ENCODE measurements around the gene CELF1. TPM values are rescaled to one million over a fixed set of nuclear protein-coding genes. Genes with fewer than 3 reads are reported as not detected.

The CELF1 gene
- total and polyA plus RNA-seq, 2 of the 4 experiments (the other 2 are of a cell fraction): 63.3 to 135 TPM

DNA sequence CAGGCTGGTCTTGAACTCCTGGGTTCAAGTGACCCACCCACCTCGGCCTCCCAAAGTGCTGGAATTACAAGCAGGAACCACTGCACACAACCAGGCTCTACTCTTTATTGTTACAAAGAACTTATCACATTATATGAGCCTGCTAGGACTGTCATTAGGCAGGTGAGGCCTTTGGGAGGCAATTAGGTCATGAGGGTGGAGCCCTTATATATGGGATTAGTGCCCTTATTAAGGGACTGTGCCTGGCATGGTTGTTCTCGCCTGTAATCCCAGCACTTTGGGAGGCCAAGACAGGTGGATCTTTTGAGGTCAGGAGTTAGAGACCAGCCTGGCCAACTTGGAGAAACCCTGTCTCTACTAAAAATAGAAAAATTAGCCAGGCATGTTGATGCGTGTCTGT, 116.2 kb downstream of the CELF1 start:
- Histone ChIP-seq H2BK20ac (ENCODE audit: low read depth, low read length) (no peak overlapping the region), H2AK9ac (replicated peaks; ENCODE audit: low read depth, low read length, poor library complexity) (no peak overlapping the region), H4K5ac (ENCODE audit: low read depth, low read length) (no peak overlapping the region), H3K9me1 (ENCODE audit: insufficient read depth, low read length) (peaks cover 3% of the 10 kb centered on the region; the same call in 1 of the 2 replicates), H2AK5ac (ENCODE audit: low read depth, low read length) (no peak overlapping the region), H3K27ac (ENCODE audit: insufficient read depth, low read length) (no peak overlapping the region), H3K9me3 (ENCODE audit: control insufficient read depth, insufficient read depth, low read length) (no peaks in the 10 kb centered on the region), H4K8ac (ENCODE audit: low read depth in 2 of 2, low read length in 2 of 2) (no peak overlapping the region), H2AFZ (replicated peaks; ENCODE audit: low read length, poor library complexity) (no peak overlapping the region), H3K4me2 (ENCODE audit: low read depth, low read length) (no peak overlapping the region), H3K14ac (replicated peaks; ENCODE audit: low read depth, low read length) (no peak overlapping the region), H2BK15ac (ENCODE audit: low read depth, low read length) (no peak overlapping the region), H3K23ac (ENCODE audit: low read depth, low read length) (no peak overlapping the region), H3K4me3 (ENCODE audit: insufficient read depth, low read depth, low read length) (no peak overlapping the region), H3K79me1 (ENCODE audit: low read depth in 1 of 2, low read length in 2 of 2) (no peaks in the 10 kb centered on the region), H3K18ac (ENCODE audit: low read depth, low read length) (no peak overlapping the region), H3K4ac (ENCODE audit: low read depth, low read length) (no peak overlapping the region), H2BK5ac (ENCODE audit: low read depth, low read length, poor library complexity, severe bottlenecking) (no peak overlapping the region), H3K4me1 (ENCODE audit: control insufficient read depth, insufficient read depth, low read length) (no peaks in the 10 kb centered on the region), H3K36me3 (ENCODE audit: control insufficient read depth, insufficient read depth, low read length) (no peaks in the 10 kb centered on the region), H4K20me1 (ENCODE audit: insufficient read depth, low read length) (no peaks in the 10 kb centered on the region), H4K91ac (ENCODE audit: insufficient read depth, low read depth, low read length) (no peak overlapping the region), H3K9ac (ENCODE audit: low read depth, low read length) (no peak overlapping the region), H2BK120ac (ENCODE audit: low read depth, low read length) (no peak overlapping the region), H3K27me3 (ENCODE audit: control insufficient read depth, insufficient read depth, low read length) (no peaks in the 10 kb centered on the region), H3K56ac (ENCODE audit: extremely low read depth, insufficient read depth, low read length) (no peak overlapping the region)
- no CpG with 5 or more reads among the region's 3 CpGs for WGBS, 2 experiments (ENCODE audit: extremely low coverage in 2 of 2, insufficient read length in 1 of 2)
- BruUV-seq (replicated peaks): no TSS peak
- POLR2A ChIA-PET (ENCODE audit: unreplicated experiment): no interaction called here
- DNase-seq (no peak), ATAC-seq (ENCODE audit: low read depth) (no peak)
- CTCF ChIA-PET: no interaction called here
- dilution Hi-C loops (cut with HindIII; ENCODE audit: low sequenced_read_pairs, unreplicated experiment): no loop called here
- in situ Hi-C loops (cut with MboI; ENCODE audit: low sequenced_read_pairs): no loop called here
- no peak for TF ChIP-seq NFE2L2 (IDR thresholded peaks at IDR 0.05; ENCODE audit: low read depth, low read length)
- TF ChIP-seq RFX5 (IDR thresholded peaks at IDR 0.05; ENCODE audit: low read depth, low read length): no peak
- TF ChIP-seq CHD1 (IDR thresholded peaks at IDR 0.05; ENCODE audit: low read depth, low read length): no peak
- no peak for TF ChIP-seq MAFK (IDR thresholded peaks at IDR 0.05; ENCODE audit: low read depth, low read length)
- TF ChIP-seq MXI1 (IDR thresholded peaks at IDR 0.05; ENCODE audit: borderline replicate concordance, low read depth, low read length): no peak
- TF ChIP-seq, protein P1, sequence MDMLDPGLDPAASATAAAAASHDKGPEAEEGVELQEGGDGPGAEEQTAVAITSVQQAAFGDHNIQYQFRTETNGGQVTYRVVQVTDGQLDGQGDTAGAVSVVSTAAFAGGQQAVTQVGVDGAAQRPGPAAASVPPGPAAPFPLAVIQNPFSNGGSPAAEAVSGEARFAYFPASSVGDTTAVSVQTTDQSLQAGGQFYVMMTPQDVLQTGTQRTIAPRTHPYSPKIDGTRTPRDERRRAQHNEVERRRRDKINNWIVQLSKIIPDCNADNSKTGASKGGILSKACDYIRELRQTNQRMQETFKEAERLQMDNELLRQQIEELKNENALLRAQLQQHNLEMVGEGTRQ (IDR thresholded peaks at IDR 0.05; ENCODE audit: low read depth, low read length): no peak
- no peak for TF ChIP-seq SMC3 (IDR thresholded peaks at IDR 0.05; ENCODE audit: low read depth, low read length)
- TF ChIP-seq FOS (IDR thresholded peaks at IDR 0.05; ENCODE audit: low read depth, low read length): no peak
- TF ChIP-seq, protein P2, sequence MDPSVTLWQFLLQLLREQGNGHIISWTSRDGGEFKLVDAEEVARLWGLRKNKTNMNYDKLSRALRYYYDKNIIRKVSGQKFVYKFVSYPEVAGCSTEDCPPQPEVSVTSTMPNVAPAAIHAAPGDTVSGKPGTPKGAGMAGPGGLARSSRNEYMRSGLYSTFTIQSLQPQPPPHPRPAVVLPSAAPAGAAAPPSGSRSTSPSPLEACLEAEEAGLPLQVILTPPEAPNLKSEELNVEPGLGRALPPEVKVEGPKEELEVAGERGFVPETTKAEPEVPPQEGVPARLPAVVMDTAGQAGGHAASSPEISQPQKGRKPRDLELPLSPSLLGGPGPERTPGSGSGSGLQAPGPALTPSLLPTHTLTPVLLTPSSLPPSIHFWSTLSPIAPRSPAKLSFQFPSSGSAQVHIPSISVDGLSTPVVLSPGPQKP (IDR thresholded peaks at IDR 0.05; ENCODE audit: borderline replicate concordance, low read depth, low read length): no peak
- no peak for TF ChIP-seq MAZ (IDR thresholded peaks at IDR 0.05; ENCODE audit: borderline replicate concordance, low read depth, low read length)
- no peak for TF ChIP-seq POLR2A (IDR thresholded peaks at IDR 0.05; ENCODE audit: low read depth, low read length)
- intact Hi-C loops (cut with micrococcal nuclease): no loop called here

Measured in IMR-90 (cell line).